H1 (cell line): ENCODE data around the gene FOXD3. TPM values are rescaled to one million over a fixed set of nuclear protein-coding genes. Genes with fewer than 3 reads are reported as not detected.
A peak's percentile ranks its signal among the peaks of the same experiment; 100 is the strongest.

ENCODE experiments used
- CTCF ChIA-PET: fragments of 300-600 bp; sonication (Branson Sonifier 250); formaldehyde crosslinking; loops from one replicate; lab custom pipeline; 2021; ENCODE audit not compliant: partially characterized antibody; lab: Charles Lee
- POLR2A ChIA-PET: fragments of 300-600 bp; sonication (Branson Sonifier 250); formaldehyde crosslinking; loops from one replicate; lab custom pipeline; 2021; ENCODE audit warnings: inconsistent platforms; ENCODE audit not compliant: partially characterized antibody; lab: Charles Lee
- DNase-seq, 2 experiments: peaks; one replicate each; pipeline versions ENCODE4 v3.0.0 to v3.0.0-alpha.2; 2010 to 2022; ENCODE audit warnings: low spot score in 2 of 2, low read depth in 1 of 2, mixed read lengths in 1 of 2
- FAIRE-seq: peaks from 2 replicates; lab custom pipeline; 2011; peaks lifted over from hg19 to GRCh38; lab: Jason Lieb, UNC
- H2AFZ ChIP-seq: 2 replicates; pipeline ENCODE4 v1.8.1; 2012; ENCODE audit warnings: low read length, inconsistent platforms
- H2AK5ac ChIP-seq: 2 replicates; pipeline ENCODE4 v1.6.1; 2013; ENCODE audit warnings: low read depth, low read length
- H2BK120ac ChIP-seq: replicated peaks from 2 replicates; pipeline ENCODE3; 2013; ENCODE audit warnings: low read depth, low read length, inconsistent platforms
- H2BK12ac ChIP-seq: 2 replicates; pipeline ENCODE4 v1.6.1; 2013; ENCODE audit warnings: low read depth, low read length
- H2BK15ac ChIP-seq: 2 replicates; pipeline ENCODE4 v1.6.1; 2013; ENCODE audit warnings: low read length
- H2BK20ac ChIP-seq: 2 replicates; pipeline ENCODE4 v1.6.1; 2013; ENCODE audit warnings: low read length
- H2BK5ac ChIP-seq: 2 replicates; pipeline ENCODE4 v1.6.1; 2013; ENCODE audit warnings: low read depth, low read length
- H3K14ac ChIP-seq: 2 replicates; pipeline ENCODE4 v1.6.1; 2013; ENCODE audit warnings: inconsistent platforms; ENCODE audit not compliant: insufficient read length
- H3K18ac ChIP-seq: 2 replicates; pipeline ENCODE4 v1.6.1; 2013; ENCODE audit warnings: low read length; ENCODE audit errors: extremely low read depth
- H3K23ac ChIP-seq: 2 replicates; pipeline ENCODE4 v1.6.1; 2013; ENCODE audit warnings: inconsistent platforms; ENCODE audit not compliant: insufficient read length
- H3K23me2 ChIP-seq: 2 replicates; pipeline ENCODE4 v1.6.1; 2013; ENCODE audit warnings: low read depth, low read length
- H3K27ac ChIP-seq: 2 replicates; pipeline ENCODE4 v1.6.1; 2011; ENCODE audit warnings: low read depth, low read length, inconsistent platforms
- H3K27me3 ChIP-seq, 4 experiments: replicated peaks in 1 of 4; 1 replicate in 1 of 4; 2 replicates in 3 of 4; pipeline versions ENCODE4 v1.6.1 to v1.8.1; 2011 to 2013; ENCODE audit warnings: low read length in 3 of 4, mild to moderate bottlenecking in 3 of 4, inconsistent platforms in 2 of 4, mixed read lengths in 2 of 4, moderate library complexity in 1 of 4; ENCODE audit not compliant: control insufficient read depth in 3 of 4, insufficient read depth in 3 of 4; ENCODE audit errors: extremely low read depth in 1 of 4
- H3K36me3 ChIP-seq, 4 experiments: 2 replicates each; pipeline versions ENCODE4 v1.6.1 to v1.8.1; 2011 to 2013; ENCODE audit warnings: mild to moderate bottlenecking in 4 of 4, low read length in 3 of 4, moderate library complexity in 2 of 4, control low read depth in 1 of 4, inconsistent platforms in 1 of 4; ENCODE audit not compliant: insufficient read depth in 4 of 4, control insufficient read depth in 2 of 4
- H3K4ac ChIP-seq: replicated peaks from 2 replicates; pipeline ENCODE3; 2013; ENCODE audit warnings: low read length, low read depth, mixed read lengths, inconsistent platforms; ENCODE audit not compliant: insufficient read length
- H3K4me1 ChIP-seq, 4 experiments: replicated peaks in 1 of 4; 1 replicate in 1 of 4; 2 replicates in 3 of 4; pipeline versions ENCODE4 v1.6.1 to v1.8.1; 2011 to 2013; ENCODE audit warnings: low read length in 3 of 4, inconsistent platforms in 2 of 4, mixed read lengths in 1 of 4; ENCODE audit not compliant: insufficient read depth in 4 of 4, control insufficient read depth in 3 of 4
- H3K4me2 ChIP-seq, 2 experiments: 2 replicates each; pipeline versions ENCODE4 v1.6.1 to v1.8.1; 2011 to 2013; ENCODE audit warnings: low read depth in 2 of 2, low read length in 2 of 2, control low read depth in 1 of 2, inconsistent platforms in 1 of 2, mild to moderate bottlenecking in 1 of 2; ENCODE audit not compliant: insufficient read depth in 1 of 2
- H3K4me3 ChIP-seq, 4 experiments: fragments of 200-600, 300-600 bp in 1 of 4; sonication (generic), shearing (Covaris generic), sonication (Bioruptor Twin) in 1 of 4; 2 replicates each; pipeline versions ENCODE4 v1.5.1 to v1.8.1; 2011 to 2016; ENCODE audit warnings: low read length in 4 of 4, low read depth in 3 of 4, control low read depth in 2 of 4, inconsistent platforms in 2 of 4, mild to moderate bottlenecking in 2 of 4, mixed read lengths in 1 of 4, moderate library complexity in 1 of 4; ENCODE audit not compliant: insufficient read depth in 2 of 4; ENCODE audit errors: extremely low read depth in 1 of 4
- H3K56ac ChIP-seq: replicated peaks from 2 replicates; pipeline ENCODE3; 2013; ENCODE audit warnings: low read depth, mild to moderate bottlenecking, mixed read lengths, low read length, inconsistent platforms; ENCODE audit not compliant: insufficient read length
- H3K79me1 ChIP-seq: 2 replicates; pipeline ENCODE4 v1.6.1; 2013; ENCODE audit warnings: low read depth, low read length, control low read depth
- H3K79me2 ChIP-seq, 2 experiments: 2 replicates each; pipeline versions ENCODE4 v1.6.1 to v1.8.1; 2012 to 2013; ENCODE audit warnings: low read length in 2 of 2, mild to moderate bottlenecking in 2 of 2, inconsistent platforms in 1 of 2; ENCODE audit not compliant: insufficient read depth in 2 of 2, control insufficient read depth in 1 of 2
- H3K9ac ChIP-seq, 4 experiments: replicated peaks in 1 of 4; 1 replicate in 1 of 4; 2 replicates in 3 of 4; pipeline versions ENCODE4 v1.6.1 to v1.8.1; 2011 to 2013; ENCODE audit warnings: low read depth in 3 of 4, low read length in 3 of 4, control low read depth in 2 of 4, mild to moderate bottlenecking in 2 of 4, moderate library complexity in 2 of 4, inconsistent platforms in 1 of 4; ENCODE audit errors: extremely low read depth in 1 of 4
- H3K9me3 ChIP-seq, 2 experiments: 2 replicates each; pipeline versions ENCODE4 v1.6.1 to v1.8.1; 2012 to 2013; ENCODE audit warnings: mild to moderate bottlenecking in 2 of 2, moderate library complexity in 2 of 2, control low read depth in 1 of 2, inconsistent platforms in 1 of 2, low read depth in 1 of 2, low read length in 1 of 2, mixed read lengths in 1 of 2; ENCODE audit not compliant: insufficient read depth in 2 of 2
- H4K20me1 ChIP-seq, 2 experiments: replicated peaks in 1 of 2; 2 replicates each; pipeline versions ENCODE3 to v1.8.1; 2011 to 2013; ENCODE audit warnings: inconsistent platforms in 2 of 2, low read length in 2 of 2, mild to moderate bottlenecking in 1 of 2; ENCODE audit not compliant: insufficient read depth in 2 of 2, control insufficient read depth in 1 of 2
- H4K5ac ChIP-seq: 2 replicates; pipeline ENCODE4 v1.6.1; 2013; ENCODE audit warnings: low read length, low read depth, mixed read lengths, inconsistent platforms; ENCODE audit not compliant: insufficient read length
- H4K8ac ChIP-seq: 2 replicates; pipeline ENCODE4 v1.8.0; 2013; ENCODE audit warnings: mild to moderate bottlenecking, moderate library complexity, low read length, inconsistent platforms; ENCODE audit not compliant: insufficient read depth; ENCODE audit errors: extremely low read depth
- H4K91ac ChIP-seq: replicated peaks from 2 replicates; pipeline ENCODE3; 2013; ENCODE audit warnings: low read length, mixed read lengths, inconsistent platforms; ENCODE audit not compliant: insufficient read length
- CEBPB ChIP-seq: IDR thresholded peaks from 2 replicates; pipeline ENCODE4 v1.6.1; 2012; ENCODE audit warnings: low read depth, low read length
- EZH2 ChIP-seq: fragments of 200-600 bp; sonication (generic); IDR thresholded peaks from 2 replicates; pipeline ENCODE4 v1.7.1; 2012; ENCODE audit warnings: low read depth, mild to moderate bottlenecking, moderate library complexity, low read length, inconsistent platforms; ENCODE audit not compliant: severe bottlenecking
- PHF8 ChIP-seq: fragments of 200-600 bp; sonication (generic); conservative IDR thresholded peaks from 2 replicates; pipeline ENCODE4 v1.7.1; 2012; ENCODE audit warnings: low read depth, mild to moderate bottlenecking, inconsistent platforms, low read length, moderate library complexity
- POLR2A ChIP-seq, 2 experiments: IDR thresholded peaks; 1 replicate in 1 of 2; 2 replicates in 1 of 2; pipeline ENCODE4 v1.6.1; 2011; ENCODE audit warnings: low read depth in 2 of 2, low read length in 2 of 2, mild to moderate bottlenecking in 2 of 2; ENCODE audit errors: control extremely low read depth in 1 of 2
- RAD21 ChIP-seq, 2 experiments: IDR thresholded peaks in 1 of 2; conservative IDR thresholded peaks in 1 of 2; 2 replicates each; pipeline ENCODE4 v1.6.1; 2011; ENCODE audit warnings: low read depth in 2 of 2, low read length in 2 of 2, improper control_type of control experiment in 1 of 2, inconsistent platforms in 1 of 2, mild to moderate bottlenecking in 1 of 2, moderate library complexity in 1 of 2
- SIRT6 ChIP-seq: IDR thresholded peaks from one replicate; pipeline ENCODE4 v1.7.1; 2012; ENCODE audit warnings: low read length, inconsistent platforms
- SP1 ChIP-seq: IDR thresholded peaks from 2 replicates; pipeline ENCODE4 v1.6.1; 2011; ENCODE audit warnings: low read depth, low read length
- SUZ12 ChIP-seq: fragments of 200-600 bp; sonication (generic); IDR thresholded peaks from 2 replicates; pipeline ENCODE4 v1.6.1; 2012; ENCODE audit warnings: mild to moderate bottlenecking, inconsistent platforms, low read length, moderate library complexity, mixed read lengths
- TCF12 ChIP-seq: IDR thresholded peaks from 2 replicates; pipeline ENCODE4 v1.6.1; 2011; ENCODE audit warnings: low read depth, mild to moderate bottlenecking, low read length
- YY1 ChIP-seq: IDR thresholded peaks from 2 replicates; pipeline ENCODE4 v1.6.1; 2011; ENCODE audit warnings: low read depth, mild to moderate bottlenecking, low read length
- WGBS, 2 experiments: shearing (Covaris generic) in 1 of 2; methylation state at CpG; one replicate each; pipeline versions ENCODE4 v1.1.6 to v1.1.7; 2013 to 2015; ENCODE audit warnings: low lambda C conversion rate in 2 of 2, mixed read lengths in 2 of 2, inconsistent platforms in 1 of 2, low coverage in 1 of 2, missing lambda C conversion rate in 1 of 2; ENCODE audit not compliant: insufficient replicate concordance in 2 of 2, insufficient coverage in 1 of 2, insufficient read length in 1 of 2; ENCODE audit errors: extremely low coverage in 1 of 2, missing lambda C conversion rate in 1 of 2; 5-methylcytosine and 5-hydroxymethylcytosine counted together
- polyA plus RNA-seq, 7 experiments: library from polyadenylated mRNA; depleted of rRNA in 3 of 7; stranded (reverse) in 5 of 7; unstranded in 2 of 7; fragments of >200 nt in 5 of 7; fragments of 200-250 nt in 2 of 7; gene quantifications; 1 replicate in 5 of 7; 2 replicates in 1 of 7; 4 replicates in 1 of 7; pipeline versions ENCODE4 v1.2.1 to v1.2.3, GENCODE V29; 2011 to 2013; ENCODE audit warnings: missing spikeins in 2 of 7, mixed read lengths in 2 of 7
- total RNA-seq: library from RNA; stranded (reverse); fragmentation: NEBNext Ultra II Directional; extraction: Animal tissue kit (Norgen Biotek cat#: 25700); gene quantifications from 2 replicates; pipeline ENCODE4 v1.2.1, GENCODE V29; 2021

Gene FOXD3
- total and polyA plus RNA-seq, 2 of the 8 experiments (the other 6 are each of a cell fraction or from before 2014, with no cell fraction given), result 8.7 to 33.7 TPM

- Histone ChIP-seq H3K27ac (no peak overlapping the region), H4K5ac (no peak overlapping the region), H3K18ac (peak overlapping the region; percentile 55; the same call in 1 of the 2 replicates), H2AK5ac (no peak overlapping the region), H4K20me1 (peaks cover 0 to 2% of the 10 kb centered on the region in 2 experiments), H3K4me2 (peak overlapping the region; percentile 86 to 94), H3K36me3 (no peaks in the 10 kb centered on the region), H2BK15ac (no peak overlapping the region), H2BK12ac (no peak overlapping the region), H3K56ac (peak overlapping the region; percentile 14), H3K23ac (no peak overlapping the region), H3K9ac (peak overlapping the region in 1 of 4 experiments; percentile 83; a peak in 1 of 7 replicates), H2BK5ac (no peak overlapping the region), H4K91ac (peak overlapping the region; percentile 64), H3K4me3 (peak overlapping the region; percentile 64 to 80 (median 69)), H3K9me3 (no peaks in the 10 kb centered on the region), H4K8ac (peak overlapping the region; percentile 37), H2AFZ (no peak overlapping the region), H3K23me2 (peaks cover 43% of the 10 kb centered on the region), H3K79me2 (peaks cover 0 to 29% of the 10 kb centered on the region in 2 experiments; a peak in 3 of 4 replicates), H3K4ac (peak overlapping the region; percentile 54), H2BK20ac (no peak overlapping the region), H3K27me3 (peaks cover 0 to 74% (median 43%) of the 10 kb centered on the region in 4 experiments; a peak in 5 of 7 replicates), H3K4me1 (peaks cover 6 to 25% (median 18%) of the 10 kb centered on the region in 4 experiments), H3K79me1 (no peaks in the 10 kb centered on the region), H2BK120ac (no peak overlapping the region), H3K14ac (no peak overlapping the region)
- DNase-seq, result peak in 1 of 2 experiments; percentile 67
- 2% methylated on average over 89 of the region's 114 CpGs; no CpG with 5 or more reads in 1 of the 2 experiments for WGBS, 2 experiments
- POLR2A ChIA-PET, result interaction anchor here (0.8 to 3.1 kb wide), 9 partner anchors 7 to 319 kb away, joined by 3 to 20 read pairs (median 3); no protein-coding TSS in a partner anchor
- FAIRE-seq, result no peak
- CTCF ChIA-PET, result interaction anchor here (0.7 to 4.2 kb wide), 14 partner anchors 8 to 319 kb away, joined by 3 to 24 read pairs (median 3); partner anchors contain the start of genes ALG6 and PGM1
- TF ChIP-seq EZH2 (peak; percentile 29), RAD21 (IDR thresholded peaks at IDR 0.05 in 1 of 2, conservative IDR thresholded peaks at IDR 0.05 in 1 of 2; ENCODE audit: low read depth in 2 of 2, low read length in 2 of 2) (peak in 1 of 2 experiments; percentile 2; a peak in 1 of 4 replicates), SP1 (no peak), PHF8 (0 out of 2 replicates have a peak, but pooled peaks have one; percentile 32), CEBPB (no peak), YY1 (peak; percentile 75), TCF12 (0 out of 2 replicates have a peak, but pooled peaks have one; percentile 14), POLR2A (IDR thresholded peaks at IDR 0.05; ENCODE audit: control extremely low read depth in 1 of 2, low read depth in 2 of 2, low read length in 2 of 2) (no peak), SIRT6 (no peak), SUZ12 (peak; percentile 53; the same call in 1 of the 2 replicates)
Observed at GRCh38 chr1:63323865-63324778, 1.8 kb downstream of the FOXD3 start.
